Heart left ventricle (tissue), 13 donors: ENCODE measurements around the gene RPTOR.

Source experiments
- CTCF ChIP-seq, 12 donors: fragments of 200-600 bp; sonication (generic) in 4 of 12; IDR thresholded peaks; one replicate each; pipeline versions ENCODE4 v1.5.0 to v1.8.0; 2018 to 2022; ENCODE audit warnings: antibody characterized with exemption in 12 of 12, mild to moderate bottlenecking in 5 of 12
- POLR2A ChIP-seq, 2 donors: fragments of 450-650 bp; IDR thresholded peaks; one replicate each; pipeline ENCODE4 v1.6.1; 2017; ENCODE audit warnings: antibody characterized with exemption in 2 of 2, mild to moderate bottlenecking in 2 of 2, moderate library complexity in 2 of 2
- donor health status: ischemic (EF 13 %, LVEDD 7.1; RV severe dilation, severe dysfunction).
- donor health status: DM: no; HTN: yes; CAD: no.
- donor health status: DM: no; HTN: no; CAD: no.
- donor health status: ischemic (EF 25% LVEDD 6.9; RV normal size, moderate dysfunction).
- donor health status: ischemic (EF 25% LVEDD 5.7; RV mildly dilated, moderate dysfunction).
- donor health status: ischemic (EF 35%, LVEDD 5.7; RV mildly dilated, moderate dysfunction).
- donor health status: nonischemic (EF 11% LVEDD 7.7; RV severe dilation, severe dysfunction).
- donor health status: DM: yes; HTN: yes; CAD: no.
- donor health status: PGD.
- donor health status: ischemic (EF 29% LVEDD 5.4; RV normal size, mild dysfunction).
- donor health status: nonischemic (EF 23%, LVEDD 6.1; RV moderate dilation, normal function).

GRCh38 chr17:80879723-80880647, 335.3 kb downstream of the RPTOR start:
- TF ChIP-seq POLR2A (IDR thresholded peaks at IDR 0.05) (no peak), CTCF (IDR thresholded peaks at IDR 0.05) (no peak)
